Tibial nerve (tissue), 4 donors: ENCODE measurements around the gene RAMP1. TPM values are rescaled to one million over a fixed set of nuclear protein-coding genes. Genes with fewer than 3 reads are reported as not detected.

Source experiments
- DNase-seq, 2 donors: peaks; one replicate each; pipeline ENCODE4 v3.0.0-alpha.2; 2019; ENCODE audit warnings: low spot score in 2 of 2
- H3K27ac ChIP-seq, 4 donors: fragments of 200-600 bp; sonication (generic) in 3 of 4; one replicate each; pipeline ENCODE4 v1.5.1; 2017 to 2019; ENCODE audit warnings: mild to moderate bottlenecking in 1 of 4
- H3K27me3 ChIP-seq, 2 donors: fragments of 200-600 bp; sonication (generic) in 1 of 2; one replicate each; pipeline versions ENCODE4 v1.5.1 to v1.6.0; 2017 to 2019
- H3K36me3 ChIP-seq, 3 donors: fragments of 200-600 bp; sonication (generic); one replicate each; pipeline ENCODE4 v1.5.1; 2018 to 2019
- H3K4me1 ChIP-seq, 4 donors: fragments of 200-600 bp; sonication (generic) in 3 of 4; one replicate each; pipeline ENCODE4 v1.5.1; 2017 to 2019
- H3K4me3 ChIP-seq, 4 donors: fragments of 200-600 bp; sonication (generic) in 3 of 4; one replicate each; pipeline ENCODE4 v1.5.1; 2017 to 2019; ENCODE audit warnings: mild to moderate bottlenecking in 1 of 4, moderate library complexity in 1 of 4
- H3K9me3 ChIP-seq, 4 donors: fragments of 200-600 bp; sonication (generic) in 3 of 4; one replicate each; pipeline ENCODE4 v1.5.1; 2017 to 2019
- EP300 ChIP-seq, 2 donors: sonication (generic); formaldehyde crosslinking; IDR thresholded peaks; one replicate each; pipeline ENCODE4 v1.6.1; 2017; ENCODE audit warnings: antibody characterized with exemption in 2 of 2, mild to moderate bottlenecking in 1 of 2
- POLR2A ChIP-seq, 2 donors: fragments of 450-650 bp; IDR thresholded peaks; one replicate each; pipeline ENCODE4 v1.6.1; 2017; ENCODE audit warnings: antibody characterized with exemption in 2 of 2, mild to moderate bottlenecking in 2 of 2, moderate library complexity in 2 of 2
- WGBS, 2 donors: methylation state at CpG; one replicate each; pipeline ENCODE4 v1.1.5; 2018; 5-methylcytosine and 5-hydroxymethylcytosine counted together
- total RNA-seq, 4 donors: library from RNA; depleted of rRNA; stranded (reverse); fragments of >200 nt; gene quantifications; one replicate each; pipeline ENCODE4 v1.1.0, GENCODE V29; 2016
- TF ChIP-seq, protein P1 (sequence below), 5 experiments: fragments of 200-600 bp in 3 of 5; fragments of 450-650 bp in 2 of 5; sonication (generic) in 3 of 5; IDR thresholded peaks; one replicate each; pipeline ENCODE4 v1.5.1; 2016 to 2019; ENCODE audit warnings: antibody characterized with exemption in 5 of 5, mild to moderate bottlenecking in 3 of 5, moderate library complexity in 2 of 5

RAMP1 gene
- total RNA-seq, 4 donors from 2014 or later: 60.6 to 105 (median 76.2) TPM

DNA sequence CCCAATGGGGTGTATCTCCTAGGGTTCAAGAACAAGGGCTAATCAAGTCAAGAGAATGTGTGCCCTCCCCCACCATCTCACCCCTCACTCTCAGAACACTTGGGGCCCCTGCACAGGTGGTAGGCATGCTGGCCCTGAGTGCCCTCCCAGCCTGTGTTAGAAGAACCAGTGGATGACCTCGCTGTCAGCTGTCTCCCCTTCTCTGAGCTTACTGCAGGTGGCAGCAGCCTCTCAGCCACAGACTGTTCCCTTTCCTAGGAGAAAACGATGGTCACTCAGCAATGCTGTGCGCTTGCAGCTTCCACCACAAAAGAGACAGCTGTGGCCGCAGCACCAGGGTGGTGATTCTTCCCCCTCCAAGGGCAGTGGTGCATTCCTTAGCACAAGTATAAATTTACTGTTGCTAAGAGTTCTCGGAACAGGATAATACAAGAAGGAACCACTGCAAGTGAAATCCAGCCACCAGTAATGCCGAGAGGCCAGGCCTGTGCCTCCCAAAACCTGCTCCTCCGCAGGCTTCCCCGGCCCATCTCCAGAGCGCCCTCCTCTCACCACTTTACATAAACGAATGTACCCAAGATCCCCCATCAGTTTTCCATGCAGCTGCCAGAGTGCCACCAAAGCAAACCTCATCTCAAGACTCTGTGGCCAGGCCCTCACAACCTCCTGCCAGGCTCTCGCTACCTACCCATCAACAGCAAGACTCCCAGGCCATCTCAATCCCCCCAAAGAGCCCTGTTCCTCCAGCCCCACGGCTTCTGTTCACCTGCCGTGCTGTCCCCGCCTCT lies 935 bp upstream of the RAMP1 start:
- no peak overlapping the region for H3K4me3 ChIP-seq

DNA sequence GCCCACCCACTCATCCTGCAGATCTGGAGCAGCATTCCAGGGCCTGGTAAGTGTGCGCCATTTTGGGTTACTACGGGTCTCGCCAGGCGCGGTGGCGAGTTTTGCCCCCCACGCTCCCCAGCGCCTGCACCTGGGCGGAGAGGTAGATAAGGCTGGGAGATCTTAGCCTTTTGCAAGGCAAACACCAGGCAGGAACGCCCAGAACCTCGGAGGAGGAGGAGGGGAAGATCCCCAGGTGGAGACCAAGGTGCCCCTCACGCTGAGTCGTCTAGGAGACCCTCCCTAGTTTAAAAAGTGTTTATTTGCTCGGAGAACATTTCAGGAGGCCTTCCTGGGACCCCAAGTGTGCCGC lies 365 bp upstream of the RAMP1 start:
- Histone ChIP-seq H3K4me1 (peaks cover 0 to 24% (median 15%) of the 10 kb centered on the region in 4 donors), H3K4me3 (peak overlapping the region in 2 of 4 donors; percentile 35 to 57), H3K27ac (peak overlapping the region in 1 of 4 donors; percentile 86), H3K9me3 (no peaks in the 10 kb centered on the region), H3K27me3 (peaks cover 0 to 23% of the 10 kb centered on the region in 2 donors), H3K36me3 (no peaks in the 10 kb centered on the region)
- TF ChIP-seq POLR2A (IDR thresholded peaks at IDR 0.05): no peak
- TF ChIP-seq, protein P1, sequence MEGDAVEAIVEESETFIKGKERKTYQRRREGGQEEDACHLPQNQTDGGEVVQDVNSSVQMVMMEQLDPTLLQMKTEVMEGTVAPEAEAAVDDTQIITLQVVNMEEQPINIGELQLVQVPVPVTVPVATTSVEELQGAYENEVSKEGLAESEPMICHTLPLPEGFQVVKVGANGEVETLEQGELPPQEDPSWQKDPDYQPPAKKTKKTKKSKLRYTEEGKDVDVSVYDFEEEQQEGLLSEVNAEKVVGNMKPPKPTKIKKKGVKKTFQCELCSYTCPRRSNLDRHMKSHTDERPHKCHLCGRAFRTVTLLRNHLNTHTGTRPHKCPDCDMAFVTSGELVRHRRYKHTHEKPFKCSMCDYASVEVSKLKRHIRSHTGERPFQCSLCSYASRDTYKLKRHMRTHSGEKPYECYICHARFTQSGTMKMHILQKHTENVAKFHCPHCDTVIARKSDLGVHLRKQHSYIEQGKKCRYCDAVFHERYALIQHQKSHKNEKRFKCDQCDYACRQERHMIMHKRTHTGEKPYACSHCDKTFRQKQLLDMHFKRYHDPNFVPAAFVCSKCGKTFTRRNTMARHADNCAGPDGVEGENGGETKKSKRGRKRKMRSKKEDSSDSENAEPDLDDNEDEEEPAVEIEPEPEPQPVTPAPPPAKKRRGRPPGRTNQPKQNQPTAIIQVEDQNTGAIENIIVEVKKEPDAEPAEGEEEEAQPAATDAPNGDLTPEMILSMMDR (IDR thresholded peaks at IDR 0.05): no peak
- TF ChIP-seq EP300 (IDR thresholded peaks at IDR 0.05): no peak
- DNase-seq: no peak
- WGBS, 2 donors: 53 to 54% methylated on average over 13 to 15 of the region's 15 CpGs

More for the DNA sequence above, 935 bp upstream of the RAMP1 start:
- peaks cover 0 to 18% of the 10 kb centered on the region in 2 donors for H3K27me3 ChIP-seq
- H3K36me3 ChIP-seq: no peaks in the 10 kb centered on the region
- peak overlapping the region in 1 of 4 donors; percentile 86 for H3K27ac ChIP-seq
- peaks cover 0 to 24% (median 15%) of the 10 kb centered on the region in 4 donors for H3K4me1 ChIP-seq
- WGBS, 2 donors: 49 to 54% methylated on average over 14 of the region's 14 CpGs
- no peaks in the 10 kb centered on the region for H3K9me3 ChIP-seq
- TF ChIP-seq EP300 (IDR thresholded peaks at IDR 0.05) (peak in 1 of 2 donors; percentile 44), POLR2A (IDR thresholded peaks at IDR 0.05) (no peak)
- TF ChIP-seq, protein P1 (IDR thresholded peaks at IDR 0.05): peak; percentile 55 to 87 (median 75)
- peak; percentile 41 to 61 for DNase-seq

DNA sequence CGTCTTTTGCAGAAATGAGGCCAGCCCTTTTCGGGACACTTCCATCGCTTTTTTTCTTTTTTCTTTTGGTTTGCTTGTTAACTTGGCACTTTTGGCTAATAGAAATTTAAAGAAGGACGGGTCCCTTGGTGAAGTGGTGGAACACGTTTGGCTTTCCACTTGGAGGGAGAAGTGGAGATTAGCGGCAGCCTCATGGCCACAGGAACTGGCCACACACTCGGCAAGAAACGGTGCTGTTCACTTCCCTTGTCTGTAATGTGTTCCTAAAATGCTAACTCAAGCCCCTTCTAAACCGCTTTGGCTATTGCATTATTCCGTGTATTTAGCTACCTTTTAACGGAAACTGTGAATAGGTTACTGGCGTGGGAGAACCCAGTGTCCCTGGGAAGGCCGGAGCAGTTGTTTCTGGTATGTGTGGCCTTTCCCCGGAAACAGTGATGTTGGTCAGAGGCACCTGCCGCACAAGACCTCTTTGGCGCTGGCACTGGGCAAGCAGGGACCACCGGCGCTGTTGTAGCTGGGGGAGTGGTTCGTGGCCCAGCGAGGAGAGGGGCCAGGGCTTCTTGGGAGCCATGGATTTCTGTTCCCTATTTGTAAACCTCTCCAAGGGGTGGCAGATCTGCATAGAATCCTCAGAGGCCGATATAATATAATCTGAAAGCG lies 981 bp downstream of the RAMP1 start:
- Histone ChIP-seq H3K4me1 (peaks cover 0 to 24% (median 15%) of the 10 kb centered on the region in 4 donors), H3K27ac (peak overlapping the region; percentile 5 to 86 (median 58)), H3K9me3 (no peaks in the 10 kb centered on the region), H3K4me3 (peak overlapping the region; percentile 34 to 67 (median 46)), H3K36me3 (no peaks in the 10 kb centered on the region), H3K27me3 (peaks cover 0 to 25% of the 10 kb centered on the region in 2 donors)
- TF ChIP-seq, protein P1 (IDR thresholded peaks at IDR 0.05): no peak
- no peak for TF ChIP-seq POLR2A (IDR thresholded peaks at IDR 0.05)
- no peak for TF ChIP-seq EP300 (IDR thresholded peaks at IDR 0.05)
- 45 to 48% methylated on average over 22 of the region's 22 CpGs for WGBS, 2 donors
- no peak for DNase-seq

DNA sequence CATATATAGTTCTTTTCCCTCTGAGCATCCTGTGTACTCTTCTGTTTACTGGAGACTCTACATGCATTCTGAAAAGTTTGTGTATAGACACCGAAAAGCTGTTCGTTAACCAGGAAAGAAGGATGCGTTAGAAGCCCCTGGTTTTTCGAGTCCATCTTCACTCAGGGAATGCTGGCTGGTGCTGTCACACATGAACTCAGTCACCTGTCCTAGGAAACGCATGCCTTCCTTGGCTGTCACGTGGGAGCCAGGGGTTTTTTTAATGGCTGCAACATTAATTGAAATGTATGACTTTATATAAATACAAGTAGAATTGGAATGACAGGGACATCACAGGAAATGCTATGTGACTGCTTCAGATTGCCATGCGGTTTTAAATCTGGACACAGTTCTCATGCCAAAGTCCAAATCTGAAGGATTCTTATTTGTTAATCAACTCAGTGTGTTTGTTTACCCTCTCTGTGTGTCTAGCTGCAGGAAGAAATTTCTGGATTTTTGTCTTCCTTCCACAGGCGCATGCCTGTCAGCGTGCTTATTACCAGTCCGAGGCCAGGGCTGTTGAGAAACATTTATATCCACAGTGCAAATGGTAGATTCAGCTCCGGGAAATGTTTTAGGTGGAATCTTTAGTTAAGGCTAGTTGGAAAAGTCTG lies 2.6 kb downstream of the RAMP1 start:
- H3K9me3 ChIP-seq: no peaks in the 10 kb centered on the region
- TF ChIP-seq, protein P1 (IDR thresholded peaks at IDR 0.05): no peak
- no peak for TF ChIP-seq POLR2A (IDR thresholded peaks at IDR 0.05)
- TF ChIP-seq EP300 (IDR thresholded peaks at IDR 0.05): no peak
- H3K36me3 ChIP-seq: no peaks in the 10 kb centered on the region
- peak overlapping the region in 1 of 4 donors; percentile 86 for H3K27ac ChIP-seq
- peaks cover 0 to 24% (median 15%) of the 10 kb centered on the region in 4 donors for H3K4me1 ChIP-seq
- 90 to 93% methylated on average over 11 of the region's 11 CpGs for WGBS, 2 donors
- peaks cover 0 to 25% of the 10 kb centered on the region in 2 donors for H3K27me3 ChIP-seq
- no peak for DNase-seq
- no peak overlapping the region for H3K4me3 ChIP-seq
